GM23338 (cell line): ENCODE data around the gene HSFX2. TPM values are rescaled to one million over a fixed set of nuclear protein-coding genes. Genes with fewer than 3 reads are reported as not detected.
"Not testable (repeated sequence)": the region's sequence is repeated elsewhere in the genome, so short reads cannot be mapped to it uniquely, and the experiment has no call there.

ENCODE experiments used
- ATAC-seq: fragments of 200-7000 bp; cut with Tn5 transposase; 3 replicates; pipeline ENCODE4 v1.9.1; 2020
- DNase-seq: peaks from one replicate; pipeline ENCODE4 v3.0.0-alpha.2; 2015; ENCODE audit warnings: low spot score
- H2AFZ ChIP-seq: fragments of 200-600 bp; sonication (generic); 2 replicates; pipeline ENCODE4 v1.8.0; 2016; ENCODE audit warnings: antibody characterized with exemption, mild to moderate bottlenecking, moderate library complexity
- H3F3A ChIP-seq: fragments of 200-600 bp; sonication (generic); replicated peaks from 2 replicates; pipeline ENCODE4 v1.8.0; 2017; ENCODE audit warnings: antibody characterized with exemption, mixed run types, low read depth
- H3K27ac ChIP-seq: fragments of 200-600 bp; sonication (generic); 2 replicates; pipeline ENCODE4 v1.6.1; 2016; ENCODE audit warnings: low read depth
- H3K27me3 ChIP-seq: fragments of 200-600 bp; sonication (generic); 2 replicates; pipeline ENCODE4 v1.8.0; 2016; ENCODE audit warnings: mild to moderate bottlenecking, mixed run types, moderate library complexity; ENCODE audit not compliant: insufficient read depth
- H3K36me3 ChIP-seq: fragments of 200-600 bp; sonication (generic); 2 replicates; pipeline ENCODE4 v1.8.0; 2016; ENCODE audit warnings: mild to moderate bottlenecking; ENCODE audit not compliant: insufficient read depth
- H3K4me1 ChIP-seq: fragments of 200-600 bp; sonication (generic); 2 replicates; pipeline ENCODE4 v1.8.0; 2016; ENCODE audit warnings: mild to moderate bottlenecking, moderate library complexity; ENCODE audit not compliant: insufficient read depth
- H3K4me2 ChIP-seq: fragments of 200-600 bp; sonication (generic); 2 replicates; pipeline ENCODE4 v1.7.1; 2017; ENCODE audit warnings: mixed run types
- H3K4me3 ChIP-seq: fragments of 200-600 bp; sonication (generic); 2 replicates; pipeline ENCODE4 v1.6.1; 2016; ENCODE audit warnings: mixed run types
- H3K79me2 ChIP-seq: fragments of 200-600 bp; sonication (generic); replicated peaks from 2 replicates; pipeline ENCODE4 v1.8.0; 2017; ENCODE audit warnings: mild to moderate bottlenecking; ENCODE audit not compliant: insufficient read depth
- H3K9me2 ChIP-seq: fragments of 200-600 bp; sonication (generic); 2 replicates; pipeline ENCODE4 v1.8.0; 2017; ENCODE audit not compliant: insufficient read depth
- H4K20me1 ChIP-seq: fragments of 200-600 bp; sonication (generic); replicated peaks from 2 replicates; pipeline ENCODE4 v1.8.0; 2017; ENCODE audit warnings: mild to moderate bottlenecking; ENCODE audit not compliant: insufficient read depth
- H3K27ac Mint-ChIP-seq: 2 replicates; pipeline ENCODE4 v1.8.0; 2020; ENCODE audit warnings: inconsistent platforms, mild to moderate bottlenecking, moderate library complexity, mixed read lengths
- H3K27me3 Mint-ChIP-seq: 3 replicates; pipeline ENCODE4 v1.8.0; 2022; ENCODE audit warnings: low read depth, mild to moderate bottlenecking, moderate library complexity, mixed read lengths, inconsistent platforms; ENCODE audit not compliant: insufficient read depth, poor library complexity
- H3K36me3 Mint-ChIP-seq: 3 replicates; pipeline ENCODE4 v1.8.0; 2021; ENCODE audit warnings: low read depth, mild to moderate bottlenecking, inconsistent platforms, moderate library complexity, mixed read lengths
- H3K4me1 Mint-ChIP-seq: 3 replicates; pipeline ENCODE4 v1.8.0; 2020; ENCODE audit warnings: mild to moderate bottlenecking, inconsistent platforms, mixed read lengths
- H3K4me3 Mint-ChIP-seq: 3 replicates; pipeline ENCODE4 v1.8.0; 2021; ENCODE audit warnings: moderate library complexity, mild to moderate bottlenecking, inconsistent platforms, mixed read lengths
- H3K9me3 Mint-ChIP-seq: 3 replicates; pipeline ENCODE4 v1.8.0; 2020; ENCODE audit warnings: moderate library complexity, mild to moderate bottlenecking, inconsistent platforms, mixed read lengths
- JUNB ChIP-seq: IDR thresholded peaks from one replicate; pipeline ENCODE4 v1.6.1; 2016; ENCODE audit warnings: antibody characterized with exemption; ENCODE audit not compliant: unreplicated experiment
- REST ChIP-seq: IDR thresholded peaks from one replicate; pipeline ENCODE4 v1.6.1; 2018; ENCODE audit warnings: antibody characterized with exemption; ENCODE audit not compliant: unreplicated experiment
- STAT1 ChIP-seq: IDR thresholded peaks from one replicate; pipeline ENCODE4 v1.6.1; 2016; ENCODE audit warnings: antibody characterized with exemption; ENCODE audit not compliant: unreplicated experiment
- polyA plus RNA-seq: library from polyadenylated mRNA; unstranded; fragments of >200 nt; fragmentation: Nextera tagmentation; extraction: Ambion mirVana; gene quantifications from 2 replicates; pipeline ENCODE4 v1.2.1, GENCODE V29; 2016
- total RNA-seq: library from RNA; depleted of rRNA; stranded (reverse); fragments of >200 nt; shearing (Covaris generic); gene quantifications from 2 replicates; pipeline ENCODE4 v1.2.3, GENCODE V29; 2014
- TF ChIP-seq, protein P1 (sequence below): IDR thresholded peaks from 2 replicates; pipeline ENCODE4 v1.6.1; 2016; ENCODE audit warnings: antibody characterized with exemption
- TF ChIP-seq, protein P2 (sequence below): fragments of 250-450 bp; sonication (Bioruptor Pico); IDR thresholded peaks from 2 replicates; pipeline ENCODE4 v1.5.0; 2020; ENCODE audit warnings: mild to moderate bottlenecking, moderate library complexity

The HSFX2 gene
- total and polyA plus RNA-seq, 2 experiments from 2014 or later, result 0.29 TPM; not detected in 1

DNA sequence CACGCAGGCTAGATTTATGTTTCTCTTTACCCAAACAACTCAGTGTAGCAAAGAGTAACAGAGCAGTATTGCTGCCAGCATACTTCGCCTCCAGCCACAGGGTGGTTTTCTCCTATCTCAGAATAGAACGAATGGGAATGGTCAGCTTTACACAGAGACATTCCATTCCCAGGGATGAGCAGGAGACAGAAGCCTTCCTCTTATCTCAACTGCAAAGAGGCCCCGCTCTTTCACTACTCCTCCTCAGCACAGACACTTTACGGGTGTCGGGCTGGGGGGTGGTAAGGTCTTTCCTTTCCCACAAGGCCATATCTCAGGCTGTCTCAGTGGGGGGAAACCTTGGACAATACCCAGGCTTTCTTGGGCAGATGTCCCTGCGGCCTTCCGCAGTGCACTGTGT, 31.7 kb upstream of the HSFX2 start:
- H3K36me3 Mint-ChIP-seq, H2AFZ ChIP-seq, H3K9me2 ChIP-seq: not testable (repeated sequence)

GRCh38 chrX:149619662-149620061, 24.5 kb upstream of the HSFX2 start:
- not testable (repeated sequence) for H3K4me2 ChIP-seq, DNase-seq, H3F3A ChIP-seq, H3K4me1 ChIP-seq, H3K36me3 ChIP-seq, H3K27ac ChIP-seq, H3K27me3 Mint-ChIP-seq, H3K4me3 Mint-ChIP-seq, H3K9me2 ChIP-seq, H3K4me3 ChIP-seq, H3K9me3 Mint-ChIP-seq, H3K27me3 ChIP-seq, H3K36me3 Mint-ChIP-seq, ATAC-seq, H2AFZ ChIP-seq, H4K20me1 ChIP-seq, H3K27ac Mint-ChIP-seq
- peaks cover 13% of the 10 kb centered on the region; the same call in 2 of the 3 replicates for H3K4me1 Mint-ChIP-seq
- H3K79me2 ChIP-seq, result peaks cover 76% of the 10 kb centered on the region

More for the DNA sequence above, 31.7 kb upstream of the HSFX2 start:
- H4K20me1 ChIP-seq, DNase-seq, H3F3A ChIP-seq, H3K4me2 ChIP-seq, H3K4me3 Mint-ChIP-seq, H3K36me3 ChIP-seq, H3K27me3 Mint-ChIP-seq, H3K27ac Mint-ChIP-seq, H3K4me3 ChIP-seq, H3K27me3 ChIP-seq, ATAC-seq, H3K27ac ChIP-seq, H3K9me3 Mint-ChIP-seq: not testable (repeated sequence)
- Histone ChIP-seq H3K4me1 (peaks cover 17% of the 10 kb centered on the region), H3K79me2 (peaks cover 75% of the 10 kb centered on the region)
- peaks cover 48% of the 10 kb centered on the region for H3K4me1 Mint-ChIP-seq

DNA sequence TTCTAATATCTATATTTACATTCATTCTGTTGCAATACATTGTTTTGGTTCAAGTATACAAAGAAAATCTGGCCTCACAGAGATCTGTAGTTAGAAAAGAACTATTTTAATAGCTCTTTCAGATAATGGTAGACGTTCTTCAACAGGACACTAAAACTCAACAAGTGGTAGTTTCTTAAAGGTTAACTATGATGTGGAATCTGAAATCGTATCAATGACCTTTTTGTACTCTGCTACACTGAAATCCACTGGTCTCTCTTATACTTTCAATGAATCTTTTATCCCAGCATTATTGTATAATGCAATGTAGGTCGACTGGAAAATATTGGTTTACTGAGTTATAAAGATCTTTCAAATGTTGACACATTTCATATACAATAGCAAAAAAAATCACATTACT, 23.8 kb upstream of the HSFX2 start:
- Histone ChIP-seq H2AFZ (no peak overlapping the region), H3K4me2 (no peak overlapping the region), H4K20me1 (no peaks in the 10 kb centered on the region), H3F3A (no peaks in the 10 kb centered on the region), H3K36me3 (no peaks in the 10 kb centered on the region), H3K4me1 (no peaks in the 10 kb centered on the region; the same call in 1 of the 2 replicates), H3K27ac (no peak overlapping the region), H3K27me3 (no peaks in the 10 kb centered on the region), H3K79me2 (peaks cover 75% of the 10 kb centered on the region), H3K9me2 (no peaks in the 10 kb centered on the region), H3K4me3 (no peak overlapping the region)
- DNase-seq (no peak), ATAC-seq (no peak)
- no peaks in the 10 kb centered on the region for H3K27me3 Mint-ChIP-seq
- no peak overlapping the region for H3K4me3 Mint-ChIP-seq
- no peak overlapping the region for H3K27ac Mint-ChIP-seq
- H3K9me3 Mint-ChIP-seq, result no peaks in the 10 kb centered on the region
- H3K4me1 Mint-ChIP-seq, result peaks cover 7% of the 10 kb centered on the region; the same call in 2 of the 3 replicates
- TF ChIP-seq JUNB, result no peak
- TF ChIP-seq, protein P1, sequence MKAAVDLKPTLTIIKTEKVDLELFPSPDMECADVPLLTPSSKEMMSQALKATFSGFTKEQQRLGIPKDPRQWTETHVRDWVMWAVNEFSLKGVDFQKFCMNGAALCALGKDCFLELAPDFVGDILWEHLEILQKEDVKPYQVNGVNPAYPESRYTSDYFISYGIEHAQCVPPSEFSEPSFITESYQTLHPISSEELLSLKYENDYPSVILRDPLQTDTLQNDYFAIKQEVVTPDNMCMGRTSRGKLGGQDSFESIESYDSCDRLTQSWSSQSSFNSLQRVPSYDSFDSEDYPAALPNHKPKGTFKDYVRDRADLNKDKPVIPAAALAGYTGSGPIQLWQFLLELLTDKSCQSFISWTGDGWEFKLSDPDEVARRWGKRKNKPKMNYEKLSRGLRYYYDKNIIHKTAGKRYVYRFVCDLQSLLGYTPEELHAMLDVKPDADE, result no peak
- no peak for TF ChIP-seq REST
- TF ChIP-seq, protein P2, sequence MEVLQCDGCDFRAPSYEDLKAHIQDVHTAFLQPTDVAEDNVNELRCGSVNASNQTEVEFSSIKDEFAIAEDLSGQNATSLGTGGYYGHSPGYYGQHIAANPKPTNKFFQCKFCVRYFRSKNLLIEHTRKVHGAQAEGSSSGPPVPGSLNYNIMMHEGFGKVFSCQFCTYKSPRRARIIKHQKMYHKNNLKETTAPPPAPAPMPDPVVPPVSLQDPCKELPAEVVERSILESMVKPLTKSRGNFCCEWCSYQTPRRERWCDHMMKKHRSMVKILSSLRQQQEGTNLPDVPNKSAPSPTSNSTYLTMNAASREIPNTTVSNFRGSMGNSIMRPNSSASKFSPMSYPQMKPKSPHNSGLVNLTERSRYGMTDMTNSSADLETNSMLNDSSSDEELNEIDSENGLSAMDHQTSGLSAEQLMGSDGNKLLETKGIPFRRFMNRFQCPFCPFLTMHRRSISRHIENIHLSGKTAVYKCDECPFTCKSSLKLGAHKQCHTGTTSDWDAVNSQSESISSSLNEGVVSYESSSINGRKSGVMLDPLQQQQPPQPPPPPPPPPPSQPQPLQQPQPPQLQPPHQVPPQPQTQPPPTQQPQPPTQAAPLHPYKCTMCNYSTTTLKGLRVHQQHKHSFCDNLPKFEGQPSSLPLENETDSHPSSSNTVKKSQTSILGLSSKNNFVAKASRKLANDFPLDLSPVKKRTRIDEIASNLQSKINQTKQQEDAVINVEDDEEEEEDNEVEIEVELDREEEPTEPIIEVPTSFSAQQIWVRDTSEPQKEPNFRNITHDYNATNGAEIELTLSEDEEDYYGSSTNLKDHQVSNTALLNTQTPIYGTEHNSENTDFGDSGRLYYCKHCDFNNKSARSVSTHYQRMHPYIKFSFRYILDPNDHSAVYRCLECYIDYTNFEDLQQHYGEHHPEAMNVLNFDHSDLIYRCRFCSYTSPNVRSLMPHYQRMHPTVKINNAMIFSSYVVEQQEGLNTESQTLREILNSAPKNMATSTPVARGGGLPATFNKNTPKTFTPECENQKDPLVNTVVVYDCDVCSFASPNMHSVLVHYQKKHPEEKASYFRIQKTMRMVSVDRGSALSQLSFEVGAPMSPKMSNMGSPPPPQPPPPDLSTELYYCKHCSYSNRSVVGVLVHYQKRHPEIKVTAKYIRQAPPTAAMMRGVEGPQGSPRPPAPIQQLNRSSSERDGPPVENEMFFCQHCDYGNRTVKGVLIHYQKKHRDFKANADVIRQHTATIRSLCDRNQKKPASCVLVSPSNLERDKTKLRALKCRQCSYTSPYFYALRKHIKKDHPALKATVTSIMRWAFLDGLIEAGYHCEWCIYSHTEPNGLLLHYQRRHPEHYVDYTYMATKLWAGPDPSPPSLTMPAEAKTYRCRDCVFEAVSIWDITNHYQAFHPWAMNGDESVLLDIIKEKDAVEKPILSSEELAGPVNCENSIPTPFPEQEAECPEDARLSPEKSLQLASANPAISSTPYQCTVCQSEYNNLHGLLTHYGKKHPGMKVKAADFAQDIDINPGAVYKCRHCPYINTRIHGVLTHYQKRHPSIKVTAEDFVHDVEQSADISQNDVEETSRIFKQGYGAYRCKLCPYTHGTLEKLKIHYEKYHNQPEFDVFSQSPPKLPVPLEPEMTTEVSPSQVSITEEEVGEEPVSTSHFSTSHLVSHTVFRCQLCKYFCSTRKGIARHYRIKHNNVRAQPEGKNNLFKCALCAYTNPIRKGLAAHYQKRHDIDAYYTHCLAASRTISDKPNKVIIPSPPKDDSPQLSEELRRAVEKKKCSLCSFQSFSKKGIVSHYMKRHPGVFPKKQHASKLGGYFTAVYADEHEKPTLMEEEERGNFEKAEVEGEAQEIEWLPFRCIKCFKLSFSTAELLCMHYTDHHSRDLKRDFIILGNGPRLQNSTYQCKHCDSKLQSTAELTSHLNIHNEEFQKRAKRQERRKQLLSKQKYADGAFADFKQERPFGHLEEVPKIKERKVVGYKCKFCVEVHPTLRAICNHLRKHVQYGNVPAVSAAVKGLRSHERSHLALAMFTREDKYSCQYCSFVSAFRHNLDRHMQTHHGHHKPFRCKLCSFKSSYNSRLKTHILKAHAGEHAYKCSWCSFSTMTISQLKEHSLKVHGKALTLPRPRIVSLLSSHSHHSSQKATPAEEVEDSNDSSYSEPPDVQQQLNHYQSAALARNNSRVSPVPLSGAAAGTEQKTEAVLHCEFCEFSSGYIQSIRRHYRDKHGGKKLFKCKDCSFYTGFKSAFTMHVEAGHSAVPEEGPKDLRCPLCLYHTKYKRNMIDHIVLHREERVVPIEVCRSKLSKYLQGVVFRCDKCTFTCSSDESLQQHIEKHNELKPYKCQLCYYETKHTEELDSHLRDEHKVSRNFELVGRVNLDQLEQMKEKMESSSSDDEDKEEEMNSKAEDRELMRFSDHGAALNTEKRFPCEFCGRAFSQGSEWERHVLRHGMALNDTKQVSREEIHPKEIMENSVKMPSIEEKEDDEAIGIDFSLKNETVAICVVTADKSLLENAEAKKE (CRISPR knock-in tag), result no peak
- TF ChIP-seq STAT1, result no peak
- H3K36me3 Mint-ChIP-seq, result no peaks in the 10 kb centered on the region
